ENCODE results near the gene KCTD3.

Gene KCTD3

GRCh38 chr1:215606564-215607168 lies 39.6 kb downstream of the KCTD3 start:
- no peak for DNase-seq

GRCh38 chr1:215607412-215607811 lies 40.3 kb downstream of the KCTD3 start:
- DNase-seq: no peak

- no peak for DNase-seq
These were observed 41.5 kb downstream of the KCTD3 start for GRCh38 chr1:215608646-215609045.

- no peak for DNase-seq
These were observed 45.3 kb downstream of the KCTD3 start for GRCh38 chr1:215612391-215612790.

GRCh38 chr1:215617979-215618378 lies 50.9 kb downstream of the KCTD3 start:
- no peak for DNase-seq

- DNase-seq: no peak
These were observed 56.1 kb downstream of the KCTD3 start for GRCh38 chr1:215623162-215623561.

- no peak for DNase-seq
These were observed 58.8 kb downstream of the KCTD3 start for GRCh38 chr1:215625949-215626348.

GRCh38 chr1:215631040-215631439 lies 63.9 kb downstream of the KCTD3 start:
- no peak for DNase-seq

- DNase-seq: no peak
These were observed 64.4 kb downstream of the KCTD3 start for GRCh38 chr1:215631489-215631888.

- DNase-seq: no peak
These were observed 68.7 kb downstream of the KCTD3 start for GRCh38 chr1:215635827-215636226.

- DNase-seq: no peak
These were observed 69.3 kb downstream of the KCTD3 start for GRCh38 chr1:215636258-215636965.

GRCh38 chr1:215637041-215637573 lies 70.0 kb downstream of the KCTD3 start:
- no peak for DNase-seq

GRCh38 chr1:215640429-215641148 lies 73.5 kb downstream of the KCTD3 start:
- DNase-seq: no peak

- no peak for DNase-seq
These were observed 76.7 kb downstream of the KCTD3 start for GRCh38 chr1:215643592-215644321.

GRCh38 chr1:215645182-215645581 lies 78.1 kb downstream of the KCTD3 start:
- DNase-seq: no peak

GRCh38 chr1:215645861-215646260 lies 78.8 kb downstream of the KCTD3 start:
- DNase-seq: no peak

- no peak for DNase-seq
These were observed 80.6 kb downstream of the KCTD3 start for GRCh38 chr1:215647738-215648137.

GRCh38 chr1:215648957-215649356 lies 81.9 kb downstream of the KCTD3 start:
- no peak for DNase-seq

- no peak for DNase-seq
These were observed 83.5 kb downstream of the KCTD3 start for GRCh38 chr1:215650446-215651149.

- no peak for DNase-seq
These were observed 84.8 kb downstream of the KCTD3 start for GRCh38 chr1:215651867-215652266.

- no peak for DNase-seq
These were observed 85.3 kb downstream of the KCTD3 start for GRCh38 chr1:215652371-215652770.

GRCh38 chr1:215657047-215657446 lies 89.9 kb downstream of the KCTD3 start:
- no peak for DNase-seq

- DNase-seq: no peak
These were observed 93.2 kb downstream of the KCTD3 start for GRCh38 chr1:215660259-215660658.
